Endothelial cell of umbilical vein (primary cell): ENCODE data around the gene IZUMO2. TPM values are rescaled to one million over a fixed set of nuclear protein-coding genes. Genes with fewer than 3 reads are reported as not detected.

Source experiments
- BruUV-seq: library from RNA; stranded (reverse); fragments of 400-500 nt; replicated peaks from 2 replicates; lab custom pipeline; 2021; lab: Mats Ljungman, UMichigan
- CTCF ChIA-PET: fragments of 300-600, 350-600 bp; sonication (Branson Sonifier 250); formaldehyde crosslinking; loops from one replicate; lab custom pipeline; 2021; ENCODE audit warnings: antibody characterized with exemption, inconsistent platforms; lab: Charles Lee
- POLR2A ChIA-PET: fragments of 300-600, 350-600 bp; sonication (Branson Sonifier 250); formaldehyde crosslinking; loops from one replicate; lab custom pipeline; 2021; ENCODE audit warnings: antibody characterized with exemption, inconsistent platforms; lab: Charles Lee
- DNase-seq: peaks from one replicate; pipeline ENCODE4 v3.0.0-alpha.2; 2011; ENCODE audit warnings: low read depth, low spot score
- FAIRE-seq: peaks from 2 replicates; lab custom pipeline; 2011; peaks lifted over from hg19 to GRCh38; lab: Jason Lieb, UNC
- H2AFZ ChIP-seq: 2 replicates; pipeline ENCODE4 v1.6.0; 2012; ENCODE audit warnings: low read depth, low read length, control low read depth, inconsistent platforms
- H3K27ac ChIP-seq: 2 replicates; pipeline ENCODE4 v1.5.1; 2011; ENCODE audit warnings: low read depth, mild to moderate bottlenecking, control low read depth, low read length, moderate library complexity; ENCODE audit not compliant: insufficient read depth
- H3K27me3 ChIP-seq, 2 experiments: 2 replicates each; pipeline versions ENCODE4 v1.6.0 to v1.6.1; 2011; ENCODE audit warnings: low read length in 2 of 2, mixed read lengths in 1 of 2; ENCODE audit not compliant: control insufficient read depth in 2 of 2, insufficient read depth in 2 of 2
- H3K36me3 ChIP-seq, 2 experiments: 2 replicates in 1 of 2; 3 replicates in 1 of 2; pipeline ENCODE4 v1.5.1; 2011; ENCODE audit warnings: low read length in 2 of 2, mild to moderate bottlenecking in 1 of 2, moderate library complexity in 1 of 2; ENCODE audit not compliant: control insufficient read depth in 2 of 2, insufficient read depth in 2 of 2; ENCODE audit errors: extremely low read depth in 1 of 2
- H3K4me1 ChIP-seq: 3 replicates; pipeline ENCODE4 v1.5.1; 2011; ENCODE audit warnings: mild to moderate bottlenecking, low read length; ENCODE audit not compliant: control insufficient read depth, insufficient read depth; ENCODE audit errors: extremely low read depth
- H3K4me2 ChIP-seq: 2 replicates; pipeline ENCODE4 v1.6.1; 2011; ENCODE audit warnings: low read length, control low read depth, mixed read lengths; ENCODE audit not compliant: insufficient read depth
- H3K4me3 ChIP-seq, 3 experiments: fragments of 200-600 bp in 1 of 3; sonication (generic), shearing (Covaris generic) in 1 of 3; replicated peaks in 1 of 3; 2 replicates each; pipeline ENCODE4 v1.5.1; 2011 to 2016; ENCODE audit warnings: control low read depth in 3 of 3, low read length in 3 of 3, mild to moderate bottlenecking in 2 of 3, inconsistent platforms in 1 of 3, low read depth in 1 of 3, moderate library complexity in 1 of 3; ENCODE audit not compliant: insufficient read depth in 1 of 3
- H3K79me2 ChIP-seq: 2 replicates; pipeline ENCODE4 v1.6.0; 2012; ENCODE audit warnings: low read length, inconsistent platforms; ENCODE audit not compliant: control insufficient read depth, insufficient read depth
- H3K9ac ChIP-seq: replicated peaks from 2 replicates; pipeline ENCODE3; 2011; ENCODE audit warnings: low read length, control low read depth; ENCODE audit not compliant: insufficient read depth; ENCODE audit errors: extremely low read depth
- H3K9me1 ChIP-seq: replicated peaks from 3 replicates; pipeline ENCODE4 v1.6.0; 2011; ENCODE audit warnings: mild to moderate bottlenecking, low read length; ENCODE audit not compliant: control insufficient read depth, insufficient read depth; ENCODE audit errors: extremely low read depth
- H3K9me3 ChIP-seq: replicated peaks from 2 replicates; pipeline ENCODE4 v1.5.1; 2012; ENCODE audit warnings: low read length, inconsistent platforms; ENCODE audit not compliant: control insufficient read depth, insufficient read depth
- H4K20me1 ChIP-seq: replicated peaks from 2 replicates; pipeline ENCODE3; 2011; ENCODE audit warnings: mild to moderate bottlenecking, low read length; ENCODE audit not compliant: control insufficient read depth, insufficient read depth; ENCODE audit errors: extremely low read depth
- EZH2 ChIP-seq: IDR thresholded peaks from 2 replicates; pipeline ENCODE4 v1.6.1; 2012; ENCODE audit warnings: borderline replicate concordance, low read depth, mild to moderate bottlenecking, moderate library complexity, low read length, inconsistent platforms; ENCODE audit not compliant: severe bottlenecking
- FOS ChIP-seq: IDR thresholded peaks from 2 replicates; pipeline ENCODE4 v1.6.1; 2011; ENCODE audit warnings: mild to moderate bottlenecking, low read length, moderate library complexity, borderline replicate concordance; ENCODE audit not compliant: insufficient read depth
- GATA2 ChIP-seq: IDR thresholded peaks from 2 replicates; pipeline ENCODE4 v1.7.0; 2011; ENCODE audit warnings: low read depth, mild to moderate bottlenecking, moderate library complexity, mixed read lengths, low read length; ENCODE audit not compliant: insufficient read length, insufficient read depth
- JUN ChIP-seq: IDR thresholded peaks from 2 replicates; pipeline ENCODE4 v1.6.1; 2011; ENCODE audit warnings: borderline replicate concordance, low read depth; ENCODE audit not compliant: insufficient read length, insufficient read depth
- MYC ChIP-seq: IDR thresholded peaks from one replicate; pipeline ENCODE4 v1.6.1; 2011; ENCODE audit warnings: mild to moderate bottlenecking, low read depth, low read length
- POLR2A ChIP-seq: IDR thresholded peaks from 2 replicates; pipeline ENCODE4 v1.6.1; 2012; ENCODE audit warnings: low read depth, mild to moderate bottlenecking, control low read depth, low read length
- POLR2AphosphoS5 ChIP-seq: IDR thresholded peaks from 2 replicates; pipeline ENCODE4 v1.6.1; 2012; ENCODE audit warnings: low read depth, mild to moderate bottlenecking, control low read depth, low read length, moderate library complexity; ENCODE audit not compliant: insufficient read depth
- dilution Hi-C: fragments of 300-500 bp; cut with MboI; formaldehyde crosslinking; loops from one replicate; pipeline ENCODE4 v1.15.0; 2019; ENCODE audit warnings: low sequenced_read_pairs; ENCODE audit not compliant: extremely low pct_ligation_motif_present
- intact Hi-C: fragments of 100-400 bp; cut with micrococcal nuclease; formaldehyde crosslinking; loops from one replicate; pipeline ENCODE4 v1.10.0; 2022
- polyA plus RNA-seq, 4 experiments: library from polyadenylated mRNA; depleted of rRNA in 3 of 4; stranded (reverse) in 3 of 4; unstranded in 1 of 4; fragments of >200 nt; gene quantifications; 2 replicates each; pipeline versions ENCODE4 v1.2.1 to v1.2.3, GENCODE V29; 2011 to 2012; ENCODE audit warnings: missing spikeins in 1 of 4
- total RNA-seq: library from RNA; stranded (reverse); gene quantifications from 2 replicates; pipeline ENCODE4 v1.2.3, GENCODE V29; 2021
- TF ChIP-seq, protein P1 (sequence below): IDR thresholded peaks from 2 replicates; pipeline ENCODE4 v1.6.1; 2011; ENCODE audit not compliant: insufficient read depth, insufficient read length
- TF ChIP-seq, protein P2 (sequence below), 2 donors: IDR thresholded peaks; 1 replicate in 1 of 2; 2 replicates in 1 of 2; pipeline ENCODE4 v1.5.1; 2011; ENCODE audit warnings: low read length in 2 of 2, mild to moderate bottlenecking in 2 of 2, moderate library complexity in 2 of 2, control low read depth in 1 of 2, inconsistent platforms in 1 of 2, low read depth in 1 of 2; ENCODE audit not compliant: insufficient read depth in 1 of 2; ENCODE audit errors: extremely low read depth in 1 of 2

The IZUMO2 gene
- total and polyA plus RNA-seq, 2 donors (not counting 3 experiments of a cell fraction or from before 2014, with no cell fraction given) = not detected

DNA sequence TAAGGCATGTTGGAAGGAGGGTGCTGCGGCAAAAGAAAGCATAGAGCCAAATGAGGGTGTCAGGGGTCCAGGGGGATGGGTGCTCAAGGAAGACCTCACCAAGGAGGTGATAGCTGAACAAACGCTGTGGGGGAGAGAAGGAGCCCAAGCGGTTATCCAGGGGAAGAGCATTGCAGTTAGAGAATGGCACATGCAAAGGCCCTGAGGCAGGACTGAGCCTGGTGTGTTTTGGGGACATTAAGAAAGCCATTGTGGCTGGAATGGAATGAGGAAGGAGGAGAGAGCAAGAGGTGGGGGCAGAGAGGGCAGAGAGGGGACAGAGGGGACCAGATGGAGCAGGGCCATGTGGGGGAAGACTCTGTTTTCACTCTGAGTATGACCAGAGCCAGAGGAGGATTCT is 34.3 kb upstream of the IZUMO2 start:
- peaks cover 0 to 3% of the 10 kb centered on the region in 2 experiments for H3K27me3 ChIP-seq
- no peak overlapping the region for H3K9ac ChIP-seq
- no peak overlapping the region for H2AFZ ChIP-seq
- TF ChIP-seq GATA2 (no peak), MYC (no peak), POLR2AphosphoS5 (no peak), POLR2A (no peak), JUN (no peak), EZH2 (no peak)
- H3K4me1 ChIP-seq = no peaks in the 10 kb centered on the region
- dilution Hi-C loops = no loop called here
- no peaks in the 10 kb centered on the region for H4K20me1 ChIP-seq
- H3K4me3 ChIP-seq = no peak overlapping the region
- CTCF ChIA-PET = no interaction called here
- BruUV-seq = no TSS peak
- intact Hi-C loops = no loop called here
- H3K36me3 ChIP-seq = no peaks in the 10 kb centered on the region
- H3K4me2 ChIP-seq = no peak overlapping the region
- no peaks in the 10 kb centered on the region for H3K79me2 ChIP-seq
- no peaks in the 10 kb centered on the region for H3K9me3 ChIP-seq
- FAIRE-seq = no peak
- H3K9me1 ChIP-seq = no peaks in the 10 kb centered on the region
- no peak overlapping the region for H3K27ac ChIP-seq
- no peak for DNase-seq
- POLR2A ChIA-PET = no interaction called here

DNA sequence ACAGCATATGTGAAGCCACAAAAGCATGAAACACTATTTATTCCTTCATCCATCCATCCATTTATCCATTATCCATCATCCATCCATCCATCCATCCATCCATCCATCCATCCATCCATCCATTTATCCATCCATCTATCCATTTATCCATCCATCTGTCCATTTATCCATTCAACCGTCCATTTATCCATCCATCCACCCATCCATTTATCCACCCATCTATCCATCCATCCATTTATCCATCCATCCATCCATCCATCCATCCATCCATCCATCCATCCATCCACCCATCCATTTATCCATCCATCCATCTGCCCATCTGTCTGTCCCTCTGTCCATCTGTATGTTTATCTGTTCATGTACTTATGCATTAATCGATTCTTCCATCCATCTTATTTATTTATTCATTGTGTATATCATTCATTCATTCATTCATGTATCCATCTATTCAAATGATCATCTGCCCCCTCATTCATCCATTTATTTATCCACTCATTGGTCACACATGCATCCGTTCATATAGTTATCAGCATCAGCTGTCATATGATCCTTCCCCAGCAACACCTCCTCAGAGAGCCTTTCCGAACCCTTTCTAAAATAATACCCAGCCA is 33.3 kb upstream of the IZUMO2 start:
- Histone ChIP-seq H3K36me3 (no peaks in the 10 kb centered on the region), H3K4me1 (no peaks in the 10 kb centered on the region), H3K9me3 (no peaks in the 10 kb centered on the region), H3K9me1 (no peaks in the 10 kb centered on the region), H3K4me2 (no peak overlapping the region), H3K79me2 (no peaks in the 10 kb centered on the region), H3K27ac (no peak overlapping the region), H3K4me3 (no peak overlapping the region), H4K20me1 (no peaks in the 10 kb centered on the region), H3K9ac (no peak overlapping the region), H2AFZ (no peak overlapping the region), H3K27me3 (no peaks in the 10 kb centered on the region)
- BruUV-seq = no TSS peak
- intact Hi-C loops = no loop called here
- DNase-seq (no peak), FAIRE-seq (no peak)
- dilution Hi-C loops = no loop called here
- POLR2A ChIA-PET = no interaction called here
- TF ChIP-seq GATA2 = no peak
- TF ChIP-seq POLR2A = no peak
- no peak for TF ChIP-seq EZH2
- TF ChIP-seq MYC = no peak
- TF ChIP-seq, protein P1, sequence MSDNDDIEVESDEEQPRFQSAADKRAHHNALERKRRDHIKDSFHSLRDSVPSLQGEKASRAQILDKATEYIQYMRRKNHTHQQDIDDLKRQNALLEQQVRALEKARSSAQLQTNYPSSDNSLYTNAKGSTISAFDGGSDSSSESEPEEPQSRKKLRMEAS = no peak
- no peak for TF ChIP-seq JUN
- no peak for TF ChIP-seq FOS
- TF ChIP-seq, protein P2, sequence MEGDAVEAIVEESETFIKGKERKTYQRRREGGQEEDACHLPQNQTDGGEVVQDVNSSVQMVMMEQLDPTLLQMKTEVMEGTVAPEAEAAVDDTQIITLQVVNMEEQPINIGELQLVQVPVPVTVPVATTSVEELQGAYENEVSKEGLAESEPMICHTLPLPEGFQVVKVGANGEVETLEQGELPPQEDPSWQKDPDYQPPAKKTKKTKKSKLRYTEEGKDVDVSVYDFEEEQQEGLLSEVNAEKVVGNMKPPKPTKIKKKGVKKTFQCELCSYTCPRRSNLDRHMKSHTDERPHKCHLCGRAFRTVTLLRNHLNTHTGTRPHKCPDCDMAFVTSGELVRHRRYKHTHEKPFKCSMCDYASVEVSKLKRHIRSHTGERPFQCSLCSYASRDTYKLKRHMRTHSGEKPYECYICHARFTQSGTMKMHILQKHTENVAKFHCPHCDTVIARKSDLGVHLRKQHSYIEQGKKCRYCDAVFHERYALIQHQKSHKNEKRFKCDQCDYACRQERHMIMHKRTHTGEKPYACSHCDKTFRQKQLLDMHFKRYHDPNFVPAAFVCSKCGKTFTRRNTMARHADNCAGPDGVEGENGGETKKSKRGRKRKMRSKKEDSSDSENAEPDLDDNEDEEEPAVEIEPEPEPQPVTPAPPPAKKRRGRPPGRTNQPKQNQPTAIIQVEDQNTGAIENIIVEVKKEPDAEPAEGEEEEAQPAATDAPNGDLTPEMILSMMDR (IDR thresholded peaks at IDR 0.05; ENCODE audit: extremely low read depth in 1 of 2, insufficient read depth in 1 of 2, low read depth in 1 of 2, low read length in 2 of 2) = no peak
- TF ChIP-seq POLR2AphosphoS5 = no peak
- CTCF ChIA-PET = no interaction called here
